Measurements from ENCODE around the gene PALLD. TPM values are rescaled to one million over a fixed set of nuclear protein-coding genes. Genes with fewer than 3 reads are reported as not detected.

PALLD gene
- total RNA-seq, 1 experiment from 2014 or later: 20.9 TPM

DNA sequence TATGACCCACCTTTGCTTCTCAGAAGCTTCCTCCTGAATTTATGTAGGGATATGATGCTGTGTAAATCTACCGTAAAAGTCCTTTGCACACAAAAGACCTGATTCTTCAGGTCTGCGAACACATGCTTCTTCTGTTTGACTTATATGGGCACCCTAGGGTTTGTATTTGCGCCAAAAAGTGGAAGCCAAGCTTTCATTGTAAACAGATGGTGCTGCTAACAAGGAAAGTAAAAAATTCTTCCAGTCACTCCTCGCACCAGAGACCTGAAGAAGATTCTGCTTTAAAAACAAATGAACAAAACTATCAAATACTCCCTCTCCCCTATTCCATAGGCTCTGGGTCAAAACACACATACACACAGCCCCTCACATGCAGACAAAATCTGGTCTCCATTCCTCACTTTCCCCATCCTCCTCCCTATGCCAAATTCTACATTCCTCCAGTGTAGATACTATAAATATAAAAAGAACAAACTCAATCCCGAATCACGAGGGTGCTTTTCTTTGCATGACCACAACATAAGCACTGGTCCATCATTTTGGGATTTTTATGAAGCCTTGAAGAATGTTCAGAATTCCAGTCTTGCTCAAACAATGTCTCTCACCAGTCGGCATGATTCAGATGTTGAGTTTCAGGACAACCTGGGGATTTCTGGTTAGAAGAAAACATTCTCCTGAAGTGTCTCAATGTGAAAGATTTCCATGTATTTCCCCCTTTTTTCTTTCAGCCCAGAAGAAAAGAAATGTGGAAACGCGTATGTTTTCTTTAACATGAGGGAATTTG is 125.1 kb downstream of the PALLD start:
- no peak for DNase-seq (ENCODE audit: low read depth, low spot score)
- in situ Hi-C loops (cut with HindIII; ENCODE audit: low pct_unique_long_range_greater_than_20kb, low sequenced_read_pairs): no loop called here

- no peak for DNase-seq (ENCODE audit: low read depth, low spot score)
- in situ Hi-C loops (cut with HindIII; ENCODE audit: low pct_unique_long_range_greater_than_20kb, low sequenced_read_pairs): no loop called here
Observed at GRCh38 chr4:168622600-168622999, 125.7 kb downstream of the PALLD start.

- in situ Hi-C loops (cut with HindIII; ENCODE audit: low pct_unique_long_range_greater_than_20kb, low sequenced_read_pairs): no loop called here
- no peak for DNase-seq (ENCODE audit: low read depth, low spot score)
Observed at GRCh38 chr4:168623011-168623410, 126.2 kb downstream of the PALLD start.

- in situ Hi-C loops (cut with HindIII; ENCODE audit: low pct_unique_long_range_greater_than_20kb, low sequenced_read_pairs): no loop called here
- no peak for DNase-seq (ENCODE audit: low read depth, low spot score)
Observed at GRCh38 chr4:168623484-168623883, 126.6 kb downstream of the PALLD start.

GRCh38 chr4:168628251-168628650 is 131.4 kb downstream of the PALLD start:
- no peak for DNase-seq (ENCODE audit: low read depth, low spot score)
- in situ Hi-C loops (cut with HindIII; ENCODE audit: low pct_unique_long_range_greater_than_20kb, low sequenced_read_pairs): no loop called here

GRCh38 chr4:168629566-168629965 is 132.7 kb downstream of the PALLD start:
- in situ Hi-C loops (cut with HindIII; ENCODE audit: low pct_unique_long_range_greater_than_20kb, low sequenced_read_pairs): no loop called here
- DNase-seq (ENCODE audit: low read depth, low spot score): no peak

GRCh38 chr4:168630445-168631187 is 133.8 kb downstream of the PALLD start:
- in situ Hi-C loops (cut with HindIII; ENCODE audit: low pct_unique_long_range_greater_than_20kb, low sequenced_read_pairs): no loop called here
- peak; percentile 57 for DNase-seq (ENCODE audit: low read depth, low spot score)

DNA sequence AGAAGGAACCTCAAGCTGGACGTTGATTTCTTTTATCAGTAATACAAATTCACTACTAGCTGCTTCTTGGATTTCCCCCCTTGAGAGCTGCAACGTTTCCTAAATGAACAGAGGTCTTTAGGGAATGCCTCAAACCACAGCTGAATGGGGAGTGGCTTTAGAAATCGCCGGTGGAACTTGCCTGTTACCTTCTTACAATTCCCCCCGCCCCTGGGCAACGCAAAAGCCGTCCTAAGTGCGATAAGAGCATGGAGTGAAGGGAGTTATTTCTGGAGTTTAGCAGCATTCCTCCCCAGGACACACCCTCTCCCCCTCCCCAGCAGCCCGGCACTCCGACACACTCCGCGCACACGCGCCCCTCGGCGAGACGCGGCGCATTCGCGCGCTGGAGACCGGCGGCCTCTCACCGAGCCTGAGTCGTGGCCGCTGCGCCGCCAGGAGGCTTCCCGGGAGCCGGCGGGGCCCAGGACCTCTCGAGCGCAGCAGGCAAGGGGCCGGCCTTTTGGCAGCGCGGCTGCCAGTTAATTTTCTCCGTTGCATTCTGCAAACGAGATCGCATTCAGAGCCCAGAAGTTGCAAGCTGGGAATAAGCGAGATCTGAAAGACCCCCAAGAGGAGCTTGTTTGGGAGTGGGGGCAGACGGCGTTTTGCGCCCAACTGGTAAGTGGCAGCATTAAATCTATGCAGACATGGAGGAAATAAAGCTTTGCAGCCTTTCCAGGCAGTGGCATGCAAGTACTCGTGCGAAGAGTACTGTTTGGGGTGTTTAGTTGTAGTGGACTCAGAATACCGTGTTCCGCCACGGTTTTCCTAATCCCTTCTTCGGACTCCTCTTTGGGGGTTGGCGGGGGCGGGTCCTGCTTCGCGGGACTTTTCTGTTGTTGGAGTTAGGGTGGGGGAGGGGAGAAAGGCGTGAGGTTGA is 134.7 kb downstream of the PALLD start:
- in situ Hi-C loops (cut with HindIII; ENCODE audit: low pct_unique_long_range_greater_than_20kb, low sequenced_read_pairs): no loop called here

GRCh38 chr4:168632301-168632725 is 135.5 kb downstream of the PALLD start:
- DNase-seq (ENCODE audit: low read depth, low spot score): no peak
- in situ Hi-C loops (cut with HindIII; ENCODE audit: low pct_unique_long_range_greater_than_20kb, low sequenced_read_pairs): no loop called here

More for the DNA sequence above, 134.7 kb downstream of the PALLD start:
- peak; percentile 56 for DNase-seq (ENCODE audit: low read depth, low spot score)

DNA sequence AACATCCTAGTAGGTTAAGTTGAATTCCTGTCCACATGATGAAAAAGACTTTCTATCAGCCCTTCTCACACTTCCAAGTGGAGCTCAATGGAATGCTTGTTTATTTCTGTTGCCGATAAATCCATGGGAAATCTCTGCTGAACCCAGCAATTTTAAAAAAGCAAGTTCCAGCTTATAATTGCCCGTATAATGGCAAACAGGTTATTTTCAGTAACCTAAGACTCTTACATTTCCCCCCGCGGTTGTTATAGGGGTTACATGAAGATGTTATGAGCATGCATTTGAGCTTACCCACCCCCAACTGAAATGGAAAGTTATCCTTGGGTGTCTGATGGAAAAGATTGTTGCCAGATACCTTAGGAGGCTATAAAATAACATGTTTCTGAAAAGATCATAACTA is 136.2 kb downstream of the PALLD start:
- in situ Hi-C loops (cut with HindIII; ENCODE audit: low pct_unique_long_range_greater_than_20kb, low sequenced_read_pairs): no loop called here
- DNase-seq (ENCODE audit: low read depth, low spot score): no peak

DNA sequence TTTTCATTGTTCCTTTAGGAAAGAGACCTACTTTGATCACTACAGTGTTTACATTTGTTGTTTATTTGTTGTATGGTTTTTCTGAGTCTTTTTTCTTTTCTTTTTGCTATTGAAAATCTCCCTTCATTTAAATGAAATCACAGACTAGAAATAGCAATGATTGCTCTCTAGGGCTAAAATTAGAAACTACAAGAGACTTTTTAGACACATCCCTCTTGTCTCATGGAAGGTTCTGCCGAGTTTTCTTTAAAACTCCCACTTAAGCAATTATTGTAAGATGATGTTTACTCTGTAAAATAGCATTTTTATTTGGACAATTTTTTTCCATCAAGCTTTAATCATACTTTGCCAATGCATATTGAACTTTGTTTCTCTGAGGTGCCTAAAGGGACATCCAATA is 136.6 kb downstream of the PALLD start:
- no peak for DNase-seq (ENCODE audit: low read depth, low spot score)
- in situ Hi-C loops (cut with HindIII; ENCODE audit: low pct_unique_long_range_greater_than_20kb, low sequenced_read_pairs): no loop called here

DNA sequence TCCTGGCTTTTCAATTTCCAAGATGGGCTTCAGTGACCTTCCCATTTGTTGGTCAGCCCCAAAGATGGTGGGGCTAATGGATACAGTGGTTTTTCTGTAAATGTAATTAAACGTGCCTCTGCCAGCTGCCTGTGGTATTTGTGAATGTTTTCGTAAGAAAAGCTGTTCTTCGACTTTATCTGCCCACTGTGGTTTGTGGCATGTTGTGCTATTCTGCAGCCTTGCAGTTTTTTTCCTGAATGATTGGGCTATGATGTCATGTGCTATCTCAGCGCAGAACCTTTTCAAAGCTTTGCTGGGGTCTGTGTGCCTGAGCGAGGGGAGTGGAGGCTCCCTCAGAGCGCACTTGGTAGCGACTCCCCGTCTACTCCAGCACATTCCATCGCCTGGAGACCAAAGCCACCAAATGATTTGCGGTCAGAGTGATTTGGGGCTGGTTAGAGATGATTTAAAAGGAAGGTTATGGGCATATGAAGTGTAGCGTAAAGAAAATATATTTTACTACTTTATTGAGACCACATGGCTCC is 137.5 kb downstream of the PALLD start:
- in situ Hi-C loops (cut with HindIII; ENCODE audit: low pct_unique_long_range_greater_than_20kb, low sequenced_read_pairs): no loop called here
- DNase-seq (ENCODE audit: low read depth, low spot score): no peak

GRCh38 chr4:168636040-168636439 is 139.2 kb downstream of the PALLD start:
- in situ Hi-C loops (cut with HindIII; ENCODE audit: low pct_unique_long_range_greater_than_20kb, low sequenced_read_pairs): no loop called here
- no peak for DNase-seq (ENCODE audit: low read depth, low spot score)

DNA sequence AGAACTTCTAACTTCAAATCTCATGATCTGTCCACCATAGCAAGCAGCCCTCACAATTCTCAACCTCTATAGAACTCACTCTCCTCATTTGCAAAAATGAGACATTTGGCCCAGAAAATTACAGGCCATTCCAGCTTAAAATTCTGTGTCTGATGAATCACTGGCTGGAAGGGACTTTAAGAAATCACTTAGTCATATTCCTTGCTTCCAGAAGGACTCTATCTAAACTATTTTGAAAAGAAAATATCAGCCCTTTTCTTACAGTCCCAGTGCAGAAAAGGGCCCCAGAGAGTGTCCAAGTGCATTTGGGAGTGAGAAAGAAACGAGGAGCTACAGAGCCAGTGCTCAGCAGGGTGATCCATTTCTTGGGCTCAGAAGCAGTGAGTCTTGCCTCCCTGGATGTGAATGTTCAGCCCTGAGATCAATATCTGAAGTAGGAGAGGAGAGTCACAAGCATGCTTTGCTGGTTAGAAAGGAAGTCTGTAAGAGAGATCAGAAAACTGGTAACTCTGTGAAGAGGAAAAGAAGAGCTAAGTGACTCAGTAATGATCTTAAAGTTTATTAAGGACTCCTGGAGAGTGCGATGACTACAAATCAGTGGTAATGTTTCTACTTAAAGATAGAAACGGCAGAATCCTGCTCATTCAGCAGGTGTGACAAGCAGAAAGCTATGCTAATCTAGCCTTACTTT is 139.8 kb downstream of the PALLD start:
- in situ Hi-C loops (cut with HindIII; ENCODE audit: low pct_unique_long_range_greater_than_20kb, low sequenced_read_pairs): no loop called here
- DNase-seq (ENCODE audit: low read depth, low spot score): no peak

DNA sequence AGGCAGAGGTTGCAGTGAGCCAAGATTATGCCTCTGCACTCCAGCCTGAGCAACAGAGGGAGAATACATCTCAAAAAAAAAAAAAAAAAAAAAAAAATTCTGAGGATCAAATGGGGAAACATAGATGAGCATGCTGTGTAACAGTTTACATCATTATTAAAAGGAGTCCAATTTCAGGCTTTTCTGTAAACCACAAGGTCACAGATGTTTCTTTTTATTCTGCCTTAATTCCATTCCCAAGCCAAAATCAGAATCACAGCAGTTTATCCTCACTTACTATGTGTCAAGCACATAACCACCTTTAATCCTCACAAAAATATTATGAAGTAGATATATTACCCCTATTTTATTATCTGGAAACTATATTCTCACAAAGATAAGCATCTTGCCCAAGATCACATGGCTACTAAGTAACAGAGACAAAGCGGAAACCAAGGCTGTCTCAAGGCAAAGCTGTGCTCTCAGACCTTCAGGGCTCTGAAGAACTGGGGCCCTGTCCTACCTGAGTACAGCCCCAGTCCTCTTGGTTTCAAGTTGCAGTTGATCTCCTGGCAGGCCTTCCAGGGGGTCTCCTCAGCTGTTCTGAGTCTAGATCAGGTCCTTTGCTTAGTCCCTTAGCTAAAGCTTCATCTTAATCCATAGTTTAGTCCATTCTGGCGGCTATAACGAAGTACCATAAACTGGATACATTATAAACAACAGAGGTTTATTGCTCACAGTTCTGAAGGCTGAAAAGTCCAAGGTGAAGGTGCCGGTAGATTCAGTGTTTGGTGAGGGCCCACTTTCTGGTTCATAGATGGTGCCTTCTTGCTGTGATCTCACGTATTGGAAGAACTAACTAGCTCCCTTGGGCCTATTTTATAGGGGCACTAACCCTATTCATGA is 141.3 kb downstream of the PALLD start:
- in situ Hi-C loops (cut with HindIII; ENCODE audit: low pct_unique_long_range_greater_than_20kb, low sequenced_read_pairs): no loop called here
- no peak for DNase-seq (ENCODE audit: low read depth, low spot score)

GRCh38 chr4:168639914-168640313 is 143.1 kb downstream of the PALLD start:
- in situ Hi-C loops (cut with HindIII; ENCODE audit: low pct_unique_long_range_greater_than_20kb, low sequenced_read_pairs): no loop called here
- no peak for DNase-seq (ENCODE audit: low read depth, low spot score)

DNA sequence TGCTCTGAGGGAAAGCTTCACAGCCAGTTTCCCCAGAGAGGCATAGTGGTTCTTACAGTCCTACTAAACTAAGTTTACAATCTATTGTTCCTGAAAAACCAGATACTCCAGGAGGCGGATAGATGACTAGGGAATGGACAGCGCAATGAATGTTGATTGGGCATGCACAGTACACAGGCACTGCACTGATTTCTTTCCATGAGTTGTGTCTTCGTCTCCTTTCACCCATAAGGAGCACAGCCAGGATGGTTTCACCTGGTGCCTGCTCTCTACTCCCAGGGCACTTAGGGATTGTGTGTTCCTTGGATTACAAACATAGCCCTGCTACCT is 144.9 kb downstream of the PALLD start:
- in situ Hi-C loops (cut with HindIII; ENCODE audit: low pct_unique_long_range_greater_than_20kb, low sequenced_read_pairs): no loop called here
- DNase-seq (ENCODE audit: low read depth, low spot score): no peak
